Motor neuron (in vitro differentiated cells): Measurements from ENCODE around the gene CITED4. TPM values are rescaled to one million over a fixed set of nuclear protein-coding genes. Genes with fewer than 3 reads are reported as not detected.

Experiments
- ATAC-seq, 8 experiments: fragments of 200-7000 bp; cut with Tn5 transposase; replicated peaks in 6 of 8; 2 replicates each; pipeline ENCODE4 v1.8.0; 2021; ENCODE audit warnings: mild to moderate bottlenecking in 8 of 8, moderate library complexity in 8 of 8
- H3K27ac ChIP-seq, 2 donors: fragments of 250-450 bp; sonication (Bioruptor Pico); 2 replicates each; pipeline ENCODE4 v1.9.0; 2021; ENCODE audit warnings: antibody characterized with exemption in 2 of 2, mild to moderate bottlenecking in 2 of 2, moderate library complexity in 1 of 2
- H3K4me1 ChIP-seq, 2 donors: fragments of 250-450 bp; sonication (Bioruptor Pico); replicated peaks in 1 of 2; 2 replicates each; pipeline ENCODE4 v1.6.1; 2021; ENCODE audit warnings: antibody characterized with exemption in 2 of 2, mild to moderate bottlenecking in 2 of 2, moderate library complexity in 1 of 2
- H3K4me3 ChIP-seq, 5 donors: fragments of 250-450 bp; sonication (Bioruptor Pico); 2 replicates each; pipeline ENCODE4 v1.9.0; 2021; ENCODE audit warnings: antibody characterized with exemption in 5 of 5, mild to moderate bottlenecking in 5 of 5, moderate library complexity in 4 of 5
- WGBS, 10 experiments: fragments of 450-650 bp; shearing (Covaris generic); methylation state at CpG; one replicate each; pipeline ENCODE4 v1.0.0; 2022; 5-methylcytosine and 5-hydroxymethylcytosine counted together
- in situ Hi-C, 9 experiments: fragments of 400-800 bp; cut with MboI; loops; one replicate each; pipeline ENCODE4 v1.15.0; 2021; ENCODE audit warnings: low sequenced_read_pairs in 9 of 9, low pct_unique_long_range_greater_than_20kb in 2 of 9; ENCODE audit not compliant: unreplicated experiment in 9 of 9
- total RNA-seq, 8 experiments: library from RNA; unstranded; fragments of 300-600 nt; gene quantifications; 2 replicates each; pipeline versions ENCODE4 v1.2.3 to v1.2.4, GENCODE V29; 2022

The CITED4 gene
- total RNA-seq, 8 experiments from 2014 or later, result 0.20 to 6.1 (median 2.8) TPM

GRCh38 chr1:40878906-40879305 lies 16.7 kb upstream of the CITED4 start:
- WGBS, 10 experiments, result 89 to 100% (median 98%) methylated on average over 1 to 2 of the region's 2 CpGs
- no peak overlapping the region for H3K27ac ChIP-seq
- ATAC-seq, result no peak
- peaks cover 0 to 3% of the 10 kb centered on the region in 2 donors for H3K4me1 ChIP-seq
- in situ Hi-C loops, result no loop called here
- no peak overlapping the region for H3K4me3 ChIP-seq

GRCh38 chr1:40877698-40878097 lies 15.5 kb upstream of the CITED4 start:
- in situ Hi-C loops, result no loop called here
- Histone ChIP-seq H3K27ac (no peak overlapping the region), H3K4me3 (no peak overlapping the region), H3K4me1 (peaks cover 0 to 3% of the 10 kb centered on the region in 2 donors)
- WGBS, 10 experiments, result 43 to 82% (median 52%) methylated on average over 2 to 3 of the region's 4 CpGs; no CpG with 5 or more reads in 7 of the 10 experiments
- peak; percentile 48 to 95 (median 60) for ATAC-seq

DNA sequence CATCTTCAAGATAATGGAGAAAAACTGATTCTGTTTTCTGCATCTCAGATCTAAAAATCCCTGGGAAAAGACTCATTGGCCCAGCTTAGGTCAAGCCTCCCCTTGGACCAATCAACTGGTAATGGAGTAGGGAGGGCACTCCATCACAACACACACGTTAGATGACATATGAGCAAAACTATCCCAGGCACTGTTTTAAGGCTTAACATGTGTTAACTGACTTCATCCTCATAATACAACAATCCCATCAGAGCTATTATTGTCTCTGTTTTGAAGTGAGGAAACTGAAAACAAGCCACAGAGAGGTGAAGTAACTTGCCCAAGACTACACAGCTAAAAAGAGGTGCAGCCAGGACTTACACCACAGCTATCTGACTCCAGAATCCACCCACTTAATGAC lies 14.7 kb upstream of the CITED4 start:
- in situ Hi-C loops, result no loop called here
- Histone ChIP-seq H3K4me1 (peaks cover 0 to 3% of the 10 kb centered on the region in 2 donors), H3K4me3 (no peak overlapping the region), H3K27ac (no peak overlapping the region)
- WGBS, 10 experiments, result 33 to 100% (median 86%) methylated on average over 1 of the region's 1 CpG; no CpG with 5 or more reads in 3 of the 10 experiments
- no peak for ATAC-seq

DNA sequence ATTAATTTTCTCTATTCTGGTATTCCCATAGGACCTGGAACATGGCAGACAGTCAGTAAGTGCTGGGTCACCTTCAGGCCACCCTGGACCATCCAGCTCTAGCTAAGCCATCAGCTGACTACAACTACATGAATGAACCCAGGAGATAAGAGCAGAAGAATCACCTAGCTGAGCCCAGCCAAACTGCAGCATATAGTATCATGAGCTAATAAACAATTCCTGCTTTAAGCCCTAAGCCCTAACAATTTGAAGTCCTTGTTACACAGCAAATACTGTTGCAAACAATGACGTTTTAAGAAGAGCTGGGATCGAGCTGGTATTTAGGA lies 14.2 kb upstream of the CITED4 start:
- no peak for ATAC-seq
- Histone ChIP-seq H3K4me3 (no peak overlapping the region), H3K4me1 (peaks cover 0 to 3% of the 10 kb centered on the region in 2 donors), H3K27ac (no peak overlapping the region)
- in situ Hi-C loops, result no loop called here
- 62 to 100% (median 75%) methylated on average over 1 to 2 of the region's 2 CpGs; no CpG with 5 or more reads in 3 of the 10 experiments for WGBS, 10 experiments

DNA sequence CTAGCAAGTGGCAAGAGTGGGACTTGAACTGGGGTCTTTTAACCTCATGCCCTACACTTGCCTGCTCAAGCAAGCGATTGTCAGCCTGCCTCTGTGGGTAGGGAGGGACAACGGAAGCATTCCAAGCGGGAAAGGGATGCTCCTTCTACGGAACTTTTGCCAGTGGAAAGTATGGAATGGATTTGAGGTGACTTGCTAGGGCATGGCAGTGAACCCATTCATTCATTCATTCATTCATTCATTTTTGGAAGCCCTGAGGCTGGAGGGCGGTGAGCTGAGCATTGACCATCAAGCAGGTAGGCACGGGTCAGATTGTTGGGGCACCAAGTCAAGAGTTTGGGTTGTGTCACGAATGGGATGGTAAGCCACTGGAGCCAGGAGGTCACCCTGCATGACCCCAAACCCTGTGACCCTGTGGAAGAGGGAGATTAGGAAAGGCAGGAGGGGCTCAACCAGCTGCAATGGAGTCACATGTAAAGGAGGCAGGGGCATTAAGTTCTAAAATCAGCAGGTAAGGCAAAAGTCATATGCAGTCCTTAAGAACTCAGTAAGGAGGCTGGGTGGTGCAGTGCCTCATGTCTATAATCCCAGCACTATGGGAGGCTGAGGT lies 11.8 kb upstream of the CITED4 start:
- H3K4me1 ChIP-seq, result no peaks in the 10 kb centered on the region
- ATAC-seq, result no peak
- H3K27ac ChIP-seq, result no peak overlapping the region
- 58 to 100% (median 90%) methylated on average over 1 to 7 of the region's 7 CpGs; no CpG with 5 or more reads in 2 of the 10 experiments for WGBS, 10 experiments
- no peak overlapping the region for H3K4me3 ChIP-seq
- in situ Hi-C loops, result loop anchor here in 1 of 9 experiments (25.0 kb wide), 1 partner anchor 262 kb away; no protein-coding TSS in a partner anchor

GRCh38 chr1:40872276-40872675 lies 10.1 kb upstream of the CITED4 start:
- H3K4me3 ChIP-seq, result no peak overlapping the region
- WGBS, 10 experiments, result 24 to 94% (median 84%) methylated on average over 1 to 3 of the region's 3 CpGs; no CpG with 5 or more reads in 2 of the 10 experiments
- ATAC-seq, result peak in 3 of 8 experiments; percentile 85 to 87 (median 86)
- H3K27ac ChIP-seq, result no peak overlapping the region
- H3K4me1 ChIP-seq, result no peaks in the 10 kb centered on the region
- in situ Hi-C loops, result loop anchor here in 1 of 9 experiments (25.0 kb wide), 1 partner anchor 260 kb away; no protein-coding TSS in a partner anchor

- no peak for ATAC-seq
- Histone ChIP-seq H3K4me3 (no peak overlapping the region), H3K27ac (no peak overlapping the region), H3K4me1 (no peaks in the 10 kb centered on the region)
- in situ Hi-C loops, result loop anchor here in 1 of 9 experiments (25.0 kb wide), 1 partner anchor 258 kb away; no protein-coding TSS in a partner anchor
- 44 to 100% (median 77%) methylated on average over 1 to 2 of the region's 2 CpGs; no CpG with 5 or more reads in 4 of the 10 experiments for WGBS, 10 experiments
Measured at GRCh38 chr1:40870135-40870728, 8.1 kb upstream of the CITED4 start.

DNA sequence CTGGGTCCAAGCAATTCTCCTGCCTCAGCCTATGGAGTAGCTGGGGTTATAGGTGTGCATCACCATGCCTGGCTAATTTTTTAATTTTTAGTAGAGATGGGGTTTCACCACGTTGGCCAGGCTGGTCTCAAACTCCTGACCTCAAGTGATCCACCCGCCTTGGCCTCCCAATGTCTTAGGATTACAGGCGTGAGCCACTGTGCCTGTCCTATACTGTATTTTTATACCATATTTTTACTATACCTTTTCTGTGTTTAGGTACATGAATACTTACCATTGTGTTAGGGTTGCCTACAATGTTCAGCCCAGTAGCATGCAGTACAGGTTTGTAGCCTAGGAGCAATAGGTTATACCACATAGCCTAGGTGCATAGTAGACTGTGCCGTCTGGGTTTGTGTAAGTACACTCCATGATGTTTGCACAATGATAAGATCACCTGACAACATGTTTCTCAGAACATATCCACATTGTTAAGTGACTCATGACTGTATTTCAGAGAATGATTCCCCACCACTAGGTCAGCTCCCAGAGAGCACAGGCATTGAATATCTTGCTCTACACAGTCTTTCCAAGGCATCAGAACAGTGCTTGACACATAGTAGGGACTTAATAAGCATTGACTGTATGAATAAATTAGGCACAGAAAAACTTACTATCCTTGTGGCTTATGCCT lies 6.0 kb upstream of the CITED4 start:
- Histone ChIP-seq H3K4me3 (no peak overlapping the region), H3K4me1 (no peaks in the 10 kb centered on the region), H3K27ac (no peak overlapping the region)
- WGBS, 10 experiments, result 0 to 87% (median 65%) methylated on average over 1 to 4 of the region's 4 CpGs; no CpG with 5 or more reads in 2 of the 10 experiments
- in situ Hi-C loops, result loop anchor here in 1 of 9 experiments (25.0 kb wide), 1 partner anchor 256 kb away; no protein-coding TSS in a partner anchor
- ATAC-seq, result peak in 5 of 8 experiments; percentile 18 to 63 (median 24)

DNA sequence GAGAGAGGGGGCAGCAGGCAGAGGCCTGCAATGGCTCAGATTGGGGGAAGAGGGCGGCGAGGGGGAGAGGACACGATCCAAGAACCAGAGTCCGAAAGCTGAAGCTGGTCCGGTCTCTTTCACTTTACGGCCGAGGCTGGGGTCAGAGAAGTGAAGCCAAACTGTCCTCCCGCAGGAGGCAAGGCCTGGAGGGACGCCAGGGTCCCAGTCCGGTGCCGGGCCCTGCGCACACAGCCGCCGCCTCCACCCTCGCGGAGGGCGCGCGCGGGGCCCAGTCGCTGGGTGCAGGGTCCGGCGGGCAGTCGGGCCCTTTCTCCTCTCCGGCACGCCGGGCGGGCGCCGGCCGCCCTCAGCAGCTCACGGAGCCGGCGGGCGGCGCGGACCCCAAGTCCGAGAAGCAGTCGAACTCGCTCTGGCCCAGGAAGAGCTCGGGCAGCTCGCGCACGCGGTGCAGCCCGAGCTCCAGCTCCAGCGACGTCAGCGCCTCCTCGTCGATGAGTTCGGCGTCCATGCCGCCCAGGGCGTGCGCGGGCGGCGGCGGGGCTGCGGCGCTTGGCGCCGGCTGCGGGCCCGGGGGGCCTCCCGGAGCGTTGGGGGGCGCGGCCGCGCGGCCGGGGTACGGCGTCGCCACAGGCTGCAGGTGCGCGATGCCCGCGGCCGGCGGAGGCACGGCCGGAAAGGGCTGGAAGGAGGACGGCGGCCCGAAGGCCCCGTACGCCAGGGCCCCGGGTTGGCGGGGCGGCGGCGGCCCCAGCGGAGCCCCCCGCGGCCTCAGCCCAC lies 749 bp downstream of the CITED4 start:
- peak; percentile 8 to 37 (median 21) for ATAC-seq
- peak overlapping the region; percentile 52 to 67 (median 65) for H3K4me3 ChIP-seq
- in situ Hi-C loops, result loop anchor here in 1 of 9 experiments (25.0 kb wide), 1 partner anchor 249 kb away; no protein-coding TSS in a partner anchor
- 0 to 33% (median 2%) methylated on average over 2 to 11 of the region's 98 CpGs; no CpG with 5 or more reads in 4 of the 10 experiments for WGBS, 10 experiments
- peaks cover 3 to 4% of the 10 kb centered on the region in 2 donors for H3K4me1 ChIP-seq
- H3K27ac ChIP-seq, result no peak overlapping the region

- ATAC-seq, result no peak
- Histone ChIP-seq H3K27ac (no peak overlapping the region), H3K4me1 (peaks cover 3 to 4% of the 10 kb centered on the region in 2 donors), H3K4me3 (peak overlapping the region; percentile 52 to 67 (median 65))
- in situ Hi-C loops, result loop anchor here in 1 of 9 experiments (25.0 kb wide), 1 partner anchor 248 kb away; no protein-coding TSS in a partner anchor
- 20 to 80% (median 48%) methylated on average over 1 to 6 of the region's 10 CpGs; no CpG with 5 or more reads in 2 of the 10 experiments for WGBS, 10 experiments
Measured at GRCh38 chr1:40860706-40861223, 1.4 kb downstream of the CITED4 start.

- H3K27ac ChIP-seq, result no peak overlapping the region
- H3K4me3 ChIP-seq, result no peak overlapping the region
- in situ Hi-C loops, result loop anchor here in 3 of 9 experiments (10.0 to 25.0 kb wide), 3 partner anchors 64 to 247 kb away; no protein-coding TSS in a partner anchor
- peaks cover 3 to 4% of the 10 kb centered on the region in 2 donors for H3K4me1 ChIP-seq
- ATAC-seq, result no peak
- 86 to 100% (median 91%) methylated on average over 1 to 3 of the region's 4 CpGs; no CpG with 5 or more reads in 4 of the 10 experiments for WGBS, 10 experiments
Measured at GRCh38 chr1:40858856-40859416, 3.2 kb downstream of the CITED4 start.

DNA sequence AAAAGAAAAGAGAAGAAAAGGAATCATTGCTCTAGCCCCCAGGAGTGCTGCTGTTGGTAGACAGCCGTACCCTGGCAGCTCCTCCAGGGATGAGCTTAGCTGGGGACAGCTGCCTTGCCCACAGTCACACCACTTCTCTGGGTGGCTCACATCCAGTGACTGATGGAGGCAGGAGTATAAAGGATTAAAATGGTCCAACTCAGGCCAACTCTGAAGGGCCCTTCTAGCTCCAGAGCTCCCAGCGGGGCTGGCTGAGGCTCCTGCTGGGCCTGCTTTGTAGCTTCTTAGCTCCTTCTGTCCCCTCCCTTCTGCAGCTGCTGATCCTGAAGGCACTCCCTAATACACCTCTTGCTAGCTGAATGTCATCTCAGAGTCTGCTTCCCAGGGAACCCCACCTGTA lies 4.4 kb downstream of the CITED4 start:
- WGBS, 10 experiments, result 50 to 60% (median 54%) methylated on average over 1 to 2 of the region's 2 CpGs; no CpG with 5 or more reads in 6 of the 10 experiments
- no peak for ATAC-seq
- in situ Hi-C loops, result loop anchor here in 3 of 9 experiments (10.0 to 25.0 kb wide), 3 partner anchors 63 to 245 kb away; no protein-coding TSS in a partner anchor
- H3K4me3 ChIP-seq, result no peak overlapping the region
- H3K27ac ChIP-seq, result no peak overlapping the region
- H3K4me1 ChIP-seq, result peaks cover 3 to 4% of the 10 kb centered on the region in 2 donors
